Heart left ventricle (tissue), 16 donors: Measurements from ENCODE around the gene PPP1R37. TPM values are rescaled to one million over a fixed set of nuclear protein-coding genes. Genes with fewer than 3 reads are reported as not detected.

Experiments used
- ATAC-seq, 4 donors: fragments of 200-7000 bp; cut with Tn5 transposase; one replicate each; pipeline ENCODE4 v1.9.1; 2020 to 2022; ENCODE audit warnings: moderate library complexity in 4 of 4, mild to moderate bottlenecking in 3 of 4, moderate number of reproducible peaks in 1 of 4
- DNase-seq, 5 donors: peaks; one replicate each; pipeline ENCODE4 v3.0.0-alpha.2; 2020
- H3K27ac ChIP-seq, 12 donors: fragments of 200-600 bp; sonication (generic) in 4 of 12; one replicate each; pipeline versions ENCODE4 v1.5.0 to v1.8.0; 2016 to 2022; ENCODE audit warnings: mild to moderate bottlenecking in 2 of 12
- H3K27me3 ChIP-seq, 9 donors: fragments of 200-600 bp; sonication (generic) in 2 of 9; one replicate each; pipeline versions ENCODE4 v1.5.1 to v1.8.0; 2016 to 2022; ENCODE audit warnings: mild to moderate bottlenecking in 3 of 9
- H3K36me3 ChIP-seq, 9 donors: fragments of 200-600 bp; sonication (generic) in 2 of 9; one replicate each; pipeline versions ENCODE4 v1.5.0 to v1.8.0; 2018 to 2022; ENCODE audit warnings: mild to moderate bottlenecking in 2 of 9
- H3K4me1 ChIP-seq, 12 donors: fragments of 200-600 bp; sonication (generic) in 4 of 12; one replicate each; pipeline versions ENCODE4 v1.5.0 to v1.8.0; 2016 to 2022; ENCODE audit warnings: mild to moderate bottlenecking in 3 of 12
- H3K4me3 ChIP-seq, 12 donors: fragments of 200-600 bp; sonication (generic) in 4 of 12; one replicate each; pipeline versions ENCODE4 v1.5.0 to v1.8.0; 2017 to 2022; ENCODE audit warnings: mild to moderate bottlenecking in 9 of 12, moderate library complexity in 4 of 12
- H3K9me3 ChIP-seq, 12 donors: fragments of 200-600 bp; sonication (generic) in 4 of 12; one replicate each; pipeline versions ENCODE4 v1.5.0 to v1.8.0; 2016 to 2022; ENCODE audit warnings: mild to moderate bottlenecking in 1 of 12
- POLR2A ChIP-seq, 2 donors: fragments of 450-650 bp; IDR thresholded peaks; one replicate each; pipeline ENCODE4 v1.6.1; 2017; ENCODE audit warnings: antibody characterized with exemption in 2 of 2, mild to moderate bottlenecking in 2 of 2, moderate library complexity in 2 of 2
- WGBS, 4 donors: extraction: QIAGEN DNeasy Blood & Tissue Kit in 2 of 4; methylation state at CpG; one replicate each; pipeline versions ENCODE4 v1.1.5 to v1.1.7; 2013 to 2018; 5-methylcytosine and 5-hydroxymethylcytosine counted together
- intact Hi-C, 10 donors: fragments of 100-400 bp; cut with DNase I; formaldehyde crosslinking; loops; one replicate each; pipeline versions ENCODE4 v1.11.1 to v1.14.2; 2022
- polyA plus RNA-seq, 2 donors: library from polyadenylated mRNA; stranded (reverse); fragments of 200-250 nt; gene quantifications; one replicate each; pipeline ENCODE4 v1.2.3, GENCODE V29; 2013
- total RNA-seq, 9 donors: library from RNA; depleted of rRNA in 2 of 9; stranded (reverse); fragments of >200 nt in 2 of 9; fragmentation: NEBNext Ultra II Directional in 3 of 9; extraction: Animal tissue kit (Norgen Biotek cat#: 25700) in 3 of 9; gene quantifications; one replicate each; pipeline versions ENCODE4 v1.1.0 to v1.2.4, GENCODE V29; 2016 to 2023
- TF ChIP-seq, protein P1 (sequence below), 12 donors: fragments of 200-600 bp; sonication (generic) in 4 of 12; IDR thresholded peaks; one replicate each; pipeline versions ENCODE4 v1.5.0 to v1.8.0; 2018 to 2022; ENCODE audit warnings: antibody characterized with exemption in 12 of 12, mild to moderate bottlenecking in 5 of 12
- donor health status: ischemic (EF 13 %, LVEDD 7.1; RV severe dilation, severe dysfunction).
- donor health status: healthy with polysubstance abuse.
- donor health status: DM: no; HTN: yes; CAD: no.
- donor health status: DM: no; HTN: no; CAD: no.
- donor health status: ischemic (EF 25% LVEDD 6.9; RV normal size, moderate dysfunction).
- donor health status: ischemic (EF 25% LVEDD 5.7; RV mildly dilated, moderate dysfunction).
- donor health status: healthy.
- donor health status: DM: yes; HTN: yes; CAD: no.
- donor health status: ischemic (EF 35%, LVEDD 5.7; RV mildly dilated, moderate dysfunction).
- donor health status: nonischemic (EF 11% LVEDD 7.7; RV severe dilation, severe dysfunction).
- donor health status: DM: yes; HTN: yes; CAD: no.
- donor health status: PGD.
- donor health status: ischemic (EF 29% LVEDD 5.4; RV normal size, mild dysfunction).
- donor health status: nonischemic (EF 23%, LVEDD 6.1; RV moderate dilation, normal function).

PPP1R37 gene
- total and polyA plus RNA-seq, 11 donors, result 16.0 to 33.7 (median 18.9) TPM

GRCh38 chr19:45159210-45159970 is 66.4 kb downstream of the PPP1R37 start:
- H3K36me3 ChIP-seq, result no peaks in the 10 kb centered on the region
- intact Hi-C loops, result no loop called here
- no peak overlapping the region for H3K4me3 ChIP-seq
- DNase-seq (no peak), ATAC-seq (no peak)
- H3K4me1 ChIP-seq, result peaks cover 0 to 7% (median 4%) of the 10 kb centered on the region in 12 donors
- 82 to 88% (median 84%) methylated on average over 11 to 12 of the region's 12 CpGs for WGBS, 4 donors
- H3K9me3 ChIP-seq, result no peaks in the 10 kb centered on the region
- TF ChIP-seq, protein P1, sequence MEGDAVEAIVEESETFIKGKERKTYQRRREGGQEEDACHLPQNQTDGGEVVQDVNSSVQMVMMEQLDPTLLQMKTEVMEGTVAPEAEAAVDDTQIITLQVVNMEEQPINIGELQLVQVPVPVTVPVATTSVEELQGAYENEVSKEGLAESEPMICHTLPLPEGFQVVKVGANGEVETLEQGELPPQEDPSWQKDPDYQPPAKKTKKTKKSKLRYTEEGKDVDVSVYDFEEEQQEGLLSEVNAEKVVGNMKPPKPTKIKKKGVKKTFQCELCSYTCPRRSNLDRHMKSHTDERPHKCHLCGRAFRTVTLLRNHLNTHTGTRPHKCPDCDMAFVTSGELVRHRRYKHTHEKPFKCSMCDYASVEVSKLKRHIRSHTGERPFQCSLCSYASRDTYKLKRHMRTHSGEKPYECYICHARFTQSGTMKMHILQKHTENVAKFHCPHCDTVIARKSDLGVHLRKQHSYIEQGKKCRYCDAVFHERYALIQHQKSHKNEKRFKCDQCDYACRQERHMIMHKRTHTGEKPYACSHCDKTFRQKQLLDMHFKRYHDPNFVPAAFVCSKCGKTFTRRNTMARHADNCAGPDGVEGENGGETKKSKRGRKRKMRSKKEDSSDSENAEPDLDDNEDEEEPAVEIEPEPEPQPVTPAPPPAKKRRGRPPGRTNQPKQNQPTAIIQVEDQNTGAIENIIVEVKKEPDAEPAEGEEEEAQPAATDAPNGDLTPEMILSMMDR (IDR thresholded peaks at IDR 0.05), result no peak
- TF ChIP-seq POLR2A (IDR thresholded peaks at IDR 0.05), result no peak
- peaks cover 0 to 32% (median 11%) of the 10 kb centered on the region in 9 donors for H3K27me3 ChIP-seq
- no peak overlapping the region for H3K27ac ChIP-seq

DNA sequence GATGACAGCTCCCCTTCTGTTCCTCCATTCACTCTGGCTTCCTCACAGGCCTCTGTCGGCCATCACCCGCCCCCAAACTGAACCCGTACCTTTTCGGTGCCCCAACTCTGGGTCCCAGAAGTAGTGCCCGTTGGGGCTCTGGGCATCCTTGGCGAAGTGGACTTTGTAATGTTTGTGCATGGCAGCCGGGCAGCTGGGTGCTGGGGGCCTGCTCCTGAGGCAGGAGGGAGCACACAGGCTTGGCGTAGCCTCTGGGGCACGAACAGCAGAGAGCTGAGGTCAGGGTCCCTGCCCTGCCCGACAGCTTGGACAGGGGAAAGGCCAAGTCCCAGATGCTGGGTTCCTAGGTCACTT is 67.0 kb downstream of the PPP1R37 start:
- ATAC-seq (no peak), DNase-seq (no peak)
- intact Hi-C loops, result loop anchor here in 1 of 10 donors (10.0 kb wide), 1 partner anchor 175 kb away; no protein-coding TSS in a partner anchor
- H3K4me1 ChIP-seq, result peaks cover 0 to 12% (median 9%) of the 10 kb centered on the region in 12 donors
- no peaks in the 10 kb centered on the region for H3K9me3 ChIP-seq
- H3K27me3 ChIP-seq, result peaks cover 0 to 32% (median 11%) of the 10 kb centered on the region in 9 donors
- 81 to 88% (median 84%) methylated on average over 8 to 10 of the region's 10 CpGs for WGBS, 4 donors
- no peak overlapping the region for H3K27ac ChIP-seq
- no peak for TF ChIP-seq POLR2A (IDR thresholded peaks at IDR 0.05)
- TF ChIP-seq, protein P1 (IDR thresholded peaks at IDR 0.05), result no peak
- H3K4me3 ChIP-seq, result no peak overlapping the region
- no peaks in the 10 kb centered on the region for H3K36me3 ChIP-seq

GRCh38 chr19:45160870-45161737 is 68.1 kb downstream of the PPP1R37 start, which contains the start of gene NKPD1:
Gene NKPD1 (minus strand): TSS chr19:45160982. CDS start chr19:45160150, 832 bp downstream.
- TF ChIP-seq, protein P1 (IDR thresholded peaks at IDR 0.05), result no peak
- no peak for TF ChIP-seq POLR2A (IDR thresholded peaks at IDR 0.05)
- H3K36me3 ChIP-seq, result no peaks in the 10 kb centered on the region
- peaks cover 0 to 19% (median 11%) of the 10 kb centered on the region in 12 donors for H3K4me1 ChIP-seq
- no peak within 1 kb of the TSS for H3K4me3 ChIP-seq
- intact Hi-C loops, result loop anchor here in 1 of 10 donors (10.0 kb wide), 1 partner anchor 174 kb away; no protein-coding TSS in a partner anchor
- ATAC-seq (no peak), DNase-seq (no peak)
- peaks cover 0 to 32% (median 11%) of the 10 kb centered on the region in 9 donors for H3K27me3 ChIP-seq
- H3K9me3 ChIP-seq, result no peaks in the 10 kb centered on the region
- H3K27ac ChIP-seq, result no peak within 1 kb of the TSS
- 48 to 72% (median 55%) methylated on average over 11 to 29 of the region's 29 CpGs for WGBS, 4 donors
